BJ (cell line): ENCODE data around the gene PSMB9. TPM values are rescaled to one million over a fixed set of nuclear protein-coding genes. Genes with fewer than 3 reads are reported as not detected.
A peak's percentile ranks its signal among the peaks of the same experiment; 100 is the strongest.

Experiments used
- CTCF ChIA-PET: fragments of 350-600 bp; formaldehyde crosslinking; extraction: SDS; loops from one replicate; lab custom pipeline; 2021; ENCODE audit warnings: antibody characterized with exemption, inconsistent platforms; lab: Yijun Ruan, JAX
- POLR2A ChIA-PET: fragments of 300-600 bp; sonication (Branson Sonifier 250); formaldehyde crosslinking; extraction: SDS; loops from one replicate; lab custom pipeline; 2021; ENCODE audit warnings: antibody characterized with exemption; lab: Charles Lee
- DNase-seq: peaks from one replicate; pipeline ENCODE4 v3.0.0-alpha.2; 2011; ENCODE audit warnings: low read depth
- H3K27me3 ChIP-seq: 2 replicates; pipeline ENCODE4 v1.6.0; 2011; ENCODE audit warnings: low read length; ENCODE audit not compliant: control insufficient read depth, insufficient read depth
- H3K36me3 ChIP-seq: 2 replicates; pipeline ENCODE4 v1.5.1; 2011; ENCODE audit warnings: low read length; ENCODE audit not compliant: control insufficient read depth, insufficient read depth
- H3K4me3 ChIP-seq: 2 replicates; pipeline ENCODE4 v1.5.1; 2011; ENCODE audit warnings: low read depth, mild to moderate bottlenecking, control low read depth, low read length
- polyA plus RNA-seq: library from polyadenylated mRNA; depleted of rRNA; stranded (reverse); fragments of >200 nt; gene quantifications from 2 replicates; pipeline ENCODE4 v1.2.3, GENCODE V29; 2011
- TF ChIP-seq, protein P1 (sequence below): IDR thresholded peaks from 2 replicates; pipeline ENCODE4 v1.5.1; 2011; ENCODE audit warnings: low read depth, mild to moderate bottlenecking, control low read depth, inconsistent platforms, low read length, moderate library complexity; ENCODE audit not compliant: insufficient read depth

PSMB9 gene
- polyA plus RNA-seq, 1 experiment = 44.7 TPM

DNA sequence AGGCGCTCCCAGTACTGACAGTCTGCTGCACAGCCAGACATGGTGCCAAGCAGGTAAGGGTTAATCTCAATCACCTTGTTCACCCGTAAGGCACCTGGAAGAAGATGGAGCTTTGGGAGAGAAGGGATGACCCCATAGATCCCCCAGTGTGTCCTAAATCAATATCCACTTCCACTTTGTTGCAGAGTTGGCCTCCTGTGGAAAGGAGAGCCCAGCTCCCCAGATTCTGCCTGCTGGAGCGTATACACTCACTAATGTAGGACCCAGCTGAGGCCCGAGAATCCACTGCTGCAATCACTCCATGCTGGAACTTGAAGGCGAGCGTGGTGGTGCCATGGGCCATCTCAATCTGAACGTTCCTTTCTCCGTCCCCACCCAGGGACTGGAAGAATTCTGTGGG lies 11.3 kb upstream of the PSMB9 start:
- no peak for DNase-seq
- ChIA-PET CTCF (interaction anchor here (1.0 to 2.2 kb wide), 6 partner anchors 11 to 141 kb away, joined by 3 to 14 read pairs (median 3); partner anchors contain the start of gene TAP1), POLR2A (no interaction called here)
- no peaks in the 10 kb centered on the region for H3K27me3 ChIP-seq
- H3K4me3 ChIP-seq = no peak overlapping the region
- TF ChIP-seq, protein P1, sequence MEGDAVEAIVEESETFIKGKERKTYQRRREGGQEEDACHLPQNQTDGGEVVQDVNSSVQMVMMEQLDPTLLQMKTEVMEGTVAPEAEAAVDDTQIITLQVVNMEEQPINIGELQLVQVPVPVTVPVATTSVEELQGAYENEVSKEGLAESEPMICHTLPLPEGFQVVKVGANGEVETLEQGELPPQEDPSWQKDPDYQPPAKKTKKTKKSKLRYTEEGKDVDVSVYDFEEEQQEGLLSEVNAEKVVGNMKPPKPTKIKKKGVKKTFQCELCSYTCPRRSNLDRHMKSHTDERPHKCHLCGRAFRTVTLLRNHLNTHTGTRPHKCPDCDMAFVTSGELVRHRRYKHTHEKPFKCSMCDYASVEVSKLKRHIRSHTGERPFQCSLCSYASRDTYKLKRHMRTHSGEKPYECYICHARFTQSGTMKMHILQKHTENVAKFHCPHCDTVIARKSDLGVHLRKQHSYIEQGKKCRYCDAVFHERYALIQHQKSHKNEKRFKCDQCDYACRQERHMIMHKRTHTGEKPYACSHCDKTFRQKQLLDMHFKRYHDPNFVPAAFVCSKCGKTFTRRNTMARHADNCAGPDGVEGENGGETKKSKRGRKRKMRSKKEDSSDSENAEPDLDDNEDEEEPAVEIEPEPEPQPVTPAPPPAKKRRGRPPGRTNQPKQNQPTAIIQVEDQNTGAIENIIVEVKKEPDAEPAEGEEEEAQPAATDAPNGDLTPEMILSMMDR = no peak
- H3K36me3 ChIP-seq = peaks cover 13% of the 10 kb centered on the region

DNA sequence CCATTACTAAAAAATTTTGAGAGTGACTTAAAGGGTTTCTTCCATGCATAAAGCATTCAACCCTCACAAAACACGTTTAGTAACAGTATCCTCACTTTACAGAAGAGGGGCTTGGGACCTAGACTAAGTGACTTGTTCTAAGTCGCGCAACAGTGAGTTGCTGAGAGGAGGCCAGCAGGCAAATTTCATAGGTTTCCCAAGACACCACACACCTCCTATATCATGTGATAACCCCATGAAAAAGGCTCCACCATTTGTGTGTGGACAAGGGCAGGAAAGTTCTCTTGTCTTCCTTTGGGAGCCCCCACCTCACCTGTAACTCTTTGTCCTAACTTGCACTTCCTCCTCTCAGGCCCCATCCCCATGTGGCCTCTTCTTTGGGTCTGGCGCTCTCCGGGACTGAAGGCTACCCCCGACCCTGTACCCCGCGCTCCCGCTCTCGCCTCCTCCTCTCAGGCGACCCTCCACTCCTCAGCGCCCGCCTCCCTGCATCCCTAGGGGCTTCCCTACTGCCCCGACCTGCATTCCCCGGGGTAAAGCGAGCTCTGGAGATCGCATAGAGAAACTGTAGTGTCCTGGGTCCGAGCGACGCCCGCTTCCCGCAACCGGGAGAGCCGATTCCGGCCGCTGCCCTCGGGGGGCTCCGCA lies 10.5 kb upstream of the PSMB9 start:
- CTCF ChIA-PET = interaction anchor here (0.7 to 3.3 kb wide), 5 partner anchors 12 to 140 kb away, joined by 3 to 18 read pairs (median 6); no protein-coding TSS in a partner anchor
- H3K27me3 ChIP-seq = no peaks in the 10 kb centered on the region
- POLR2A ChIA-PET = no interaction called here
- DNase-seq = no peak
- peak overlapping the region; percentile 61 for H3K4me3 ChIP-seq
- TF ChIP-seq, protein P1 = no peak
- H3K36me3 ChIP-seq = peaks cover 15% of the 10 kb centered on the region

DNA sequence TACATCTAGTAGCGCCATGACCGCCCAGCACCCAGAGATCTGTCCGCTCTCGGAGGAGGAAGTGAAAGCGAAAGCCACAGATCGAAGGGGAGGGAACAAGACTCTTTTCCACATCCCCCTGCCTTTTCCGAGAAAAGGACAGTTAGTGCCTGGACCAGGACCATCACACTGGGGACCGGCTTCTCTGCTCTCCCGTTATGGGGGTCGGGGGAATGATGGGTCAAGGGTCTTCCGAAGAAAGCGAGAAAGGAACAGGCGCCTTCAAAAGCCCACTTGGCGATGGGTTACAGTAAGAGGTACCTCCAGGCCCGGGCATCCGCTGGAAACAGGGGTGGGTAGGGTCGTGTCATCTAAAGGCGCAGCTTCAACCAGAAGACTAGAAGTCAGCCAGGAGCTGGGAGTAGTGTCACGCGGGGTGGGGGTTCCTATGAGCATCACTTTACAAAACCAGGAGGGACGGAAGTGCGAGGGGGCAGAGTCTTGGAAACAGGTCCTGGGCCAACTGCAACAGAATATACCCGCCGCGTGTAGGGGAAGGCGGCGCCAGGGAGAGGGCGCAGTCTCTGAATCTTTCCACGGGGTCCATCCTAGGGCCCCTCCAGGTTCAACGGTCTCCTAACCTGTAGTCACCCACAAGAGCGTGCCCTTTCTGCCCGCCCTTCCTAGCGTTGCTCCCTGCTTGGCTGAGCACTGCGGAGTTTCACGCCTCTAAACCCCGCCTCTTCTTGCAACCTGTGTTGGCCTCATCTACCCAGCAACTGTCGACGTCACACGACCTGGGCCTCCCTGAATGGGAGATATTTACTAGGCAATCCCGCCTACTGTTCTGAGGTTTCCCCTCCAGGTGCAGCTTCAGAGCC lies 9.8 kb upstream of the PSMB9 start, which contains the start of gene PSMB8:
TSS of gene PSMB8 (minus strand) at position 69 of the 860 bp plus-strand sequence. CDS start at position 18, 51 bp downstream.
- peak; percentile 72 for DNase-seq
- CTCF ChIA-PET = interaction anchor here (0.5 to 3.3 kb wide), 7 partner anchors 9 to 1655 kb away, joined by 3 to 18 read pairs (median 6); partner anchors contain the start of genes PSMB9 and TAP1
- Histone ChIP-seq H3K36me3 (peaks cover 19% of the 10 kb centered on the region), H3K4me3 (peak within 1 kb of the TSS; percentile 61), H3K27me3 (no peaks in the 10 kb centered on the region)
- POLR2A ChIA-PET = no interaction called here
- TF ChIP-seq, protein P1 = peak; percentile 41

DNA sequence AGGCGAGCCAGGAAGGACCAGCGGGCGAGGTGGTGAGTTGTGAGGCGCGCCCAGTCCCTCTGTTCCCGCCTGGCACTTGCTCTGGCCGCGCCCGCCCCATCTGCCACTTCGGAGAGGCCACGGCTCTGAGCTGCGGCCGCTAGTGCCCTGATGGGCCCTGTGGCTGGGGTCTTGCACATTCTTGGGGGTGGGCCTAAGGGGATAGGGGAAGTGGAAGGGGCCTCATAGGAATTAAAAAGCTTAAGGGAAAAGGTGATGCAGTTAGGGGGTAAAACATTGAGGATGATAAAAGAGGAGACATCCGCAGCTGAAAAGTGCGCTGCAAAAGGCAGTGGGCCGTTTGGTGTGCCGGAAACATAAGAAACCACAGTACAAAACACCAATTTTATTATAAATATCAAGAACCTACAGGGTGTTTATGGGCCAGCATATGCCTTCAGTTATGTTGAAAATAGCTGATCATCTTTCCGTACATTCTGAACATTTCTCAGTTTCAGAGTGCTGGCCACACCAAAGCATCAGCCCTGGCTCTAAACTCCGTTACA lies 9.1 kb upstream of the PSMB9 start:
- Histone ChIP-seq H3K4me3 (peak overlapping the region; percentile 61), H3K36me3 (peaks cover 19% of the 10 kb centered on the region), H3K27me3 (no peaks in the 10 kb centered on the region)
- TF ChIP-seq, protein P1 = no peak
- CTCF ChIA-PET = interaction anchor here (0.5 to 3.3 kb wide), 6 partner anchors 8 to 1656 kb away, joined by 3 to 18 read pairs (median 6); partner anchors contain the start of genes PSMB9 and TAP1
- no peak for DNase-seq
- POLR2A ChIA-PET = no interaction called here
